HEK293 (cell line): Measurements from ENCODE around the gene NT5M.

Experiments used
- CTCF ChIA-PET: fragments of 350-600 bp; formaldehyde crosslinking; extraction: SDS; loops from one replicate; lab custom pipeline; 2021; ENCODE audit warnings: antibody characterized with exemption; lab: Yijun Ruan, JAX
- POLR2A ChIA-PET: fragments of 300-600 bp; formaldehyde crosslinking; extraction: SDS; loops from one replicate; lab custom pipeline; 2020; ENCODE audit warnings: antibody characterized with exemption, inconsistent platforms; lab: Yijun Ruan, JAX
- H3K27ac ChIP-seq: fragments of 200-500 bp; sonication (Bioruptor generic); 2 replicates; pipeline ENCODE4 v1.5.1; 2014; ENCODE audit warnings: low read depth, low read length, control low read depth, inconsistent platforms; ENCODE audit errors: extremely low read depth
- H3K36me3 ChIP-seq, 2 experiments: fragments of 200-500 bp in 1 of 2; sonication (Bioruptor generic) in 1 of 2; 1 replicate in 1 of 2; 2 replicates in 1 of 2; pipeline ENCODE4 v1.5.1; 2014 to 2017; ENCODE audit warnings: inconsistent platforms in 2 of 2, low read length in 2 of 2; ENCODE audit not compliant: control insufficient read depth in 2 of 2, insufficient read depth in 1 of 2
- H3K4me1 ChIP-seq: fragments of 200-500 bp; sonication (Bioruptor generic); 2 replicates; pipeline ENCODE4 v1.5.1; 2014; ENCODE audit warnings: mild to moderate bottlenecking, low read length, inconsistent platforms; ENCODE audit not compliant: control insufficient read depth, insufficient read depth
- H3K4me3 ChIP-seq: 2 replicates; pipeline ENCODE4 v1.5.1; 2011; ENCODE audit warnings: low read depth, mild to moderate bottlenecking, control low read depth, low read length, moderate library complexity
- H3K9me3 ChIP-seq: fragments of 200-500 bp; sonication (Bioruptor generic); 2 replicates; pipeline ENCODE4 v1.5.1; 2014; ENCODE audit warnings: low read depth, low read length, inconsistent platforms; ENCODE audit not compliant: control insufficient read depth, insufficient read depth
- FEZF1 ChIP-seq: fragments of 450-650 bp; formaldehyde crosslinking; IDR thresholded peaks from 2 replicates; pipeline ENCODE4 v1.5.1; 2016; ENCODE audit warnings: missing biosample characterization, missing genetic modification characterization
- IKZF3 ChIP-seq: fragments of 450-650 bp; IDR thresholded peaks from 2 replicates; pipeline ENCODE4 v1.5.0; 2018; ENCODE audit warnings: missing biosample characterization, mild to moderate bottlenecking, missing genetic modification characterization, moderate library complexity
- ZBTB1 ChIP-seq: fragments of 450-650 bp; formaldehyde crosslinking; IDR thresholded peaks from 2 replicates; pipeline ENCODE4 v1.5.1; 2016; ENCODE audit warnings: missing biosample characterization, missing genetic modification characterization
- ZBTB20 ChIP-seq: fragments of 450-650 bp; formaldehyde crosslinking; IDR thresholded peaks from 2 replicates; pipeline ENCODE4 v1.5.1; 2016; ENCODE audit warnings: missing biosample characterization, missing genetic modification characterization
- ZFP3 ChIP-seq: fragments of 450-650 bp; formaldehyde crosslinking; IDR thresholded peaks from 2 replicates; pipeline ENCODE4 v1.5.1; 2016; ENCODE audit warnings: low read depth, missing biosample characterization, missing genetic modification characterization
- ZNF184 ChIP-seq: fragments of 450-650 bp; IDR thresholded peaks from 2 replicates; pipeline ENCODE4 v1.5.1; 2018; ENCODE audit warnings: missing biosample characterization, mild to moderate bottlenecking, missing genetic modification characterization
- ZNF223 ChIP-seq: fragments of 450-650 bp; formaldehyde crosslinking; IDR thresholded peaks from 2 replicates; pipeline ENCODE4 v1.5.1; 2016; ENCODE audit warnings: missing biosample characterization, missing genetic modification characterization
- ZNF335 ChIP-seq: fragments of 450-650 bp; formaldehyde crosslinking; conservative IDR thresholded peaks from 2 replicates; pipeline ENCODE4 v1.5.1; 2016; ENCODE audit warnings: missing biosample characterization, missing genetic modification characterization
- ZNF341 ChIP-seq: fragments of 450-650 bp; formaldehyde crosslinking; IDR thresholded peaks from 2 replicates; pipeline ENCODE4; 2016; ENCODE audit warnings: low read depth, missing biosample characterization, missing genetic modification characterization
- ZNF561 ChIP-seq: fragments of 450-650 bp; IDR thresholded peaks from 2 replicates; pipeline ENCODE4 v1.5.1; 2018; ENCODE audit warnings: missing biosample characterization, missing genetic modification characterization, borderline replicate concordance
- ZNF600 ChIP-seq: fragments of 450-650 bp; formaldehyde crosslinking; IDR thresholded peaks from 2 replicates; pipeline ENCODE4 v1.5.1; 2016; ENCODE audit warnings: missing biosample characterization, missing genetic modification characterization
- ZNF654 ChIP-seq: fragments of 450-650 bp; formaldehyde crosslinking; IDR thresholded peaks from 2 replicates; pipeline ENCODE4 v1.5.1; 2016; ENCODE audit warnings: low read depth, missing biosample characterization, missing genetic modification characterization
- ZNF660 ChIP-seq: fragments of 450-650 bp; IDR thresholded peaks from 2 replicates; pipeline ENCODE4 v1.5.1; 2018; ENCODE audit warnings: missing biosample characterization, mild to moderate bottlenecking, missing genetic modification characterization
- ZNF670 ChIP-seq: fragments of 450-650 bp; formaldehyde crosslinking; IDR thresholded peaks from 2 replicates; pipeline ENCODE4 v1.5.1; 2016; ENCODE audit warnings: missing biosample characterization, missing genetic modification characterization, low read depth
- ZNF76 ChIP-seq: fragments of 450-650 bp; formaldehyde crosslinking; IDR thresholded peaks from 2 replicates; pipeline ENCODE4; 2016; ENCODE audit warnings: low read depth, missing biosample characterization, missing genetic modification characterization, borderline replicate concordance
- ZNF768 ChIP-seq: fragments of 450-650 bp; formaldehyde crosslinking; IDR thresholded peaks from 2 replicates; pipeline ENCODE4 v1.5.1; 2018; ENCODE audit warnings: missing biosample characterization, mild to moderate bottlenecking, missing genetic modification characterization
- ZSCAN30 ChIP-seq: fragments of 450-650 bp; IDR thresholded peaks from 2 replicates; pipeline ENCODE4 v1.5.1; 2018; ENCODE audit warnings: missing biosample characterization, mild to moderate bottlenecking, missing genetic modification characterization, moderate library complexity
- TF ChIP-seq, protein P1 (sequence below): fragments of 450-650 bp; formaldehyde crosslinking; IDR thresholded peaks from 2 replicates; pipeline ENCODE4 v1.5.1; 2017; ENCODE audit warnings: missing biosample characterization, missing genetic modification characterization
- TF ChIP-seq, protein P2 (sequence below): fragments of 450-650 bp; formaldehyde crosslinking; IDR thresholded peaks from 2 replicates; pipeline ENCODE4 v1.5.1; 2017; ENCODE audit warnings: missing biosample characterization, missing genetic modification characterization
- TF ChIP-seq, protein P3 (sequence below): fragments of 450-650 bp; formaldehyde crosslinking; IDR thresholded peaks from 2 replicates; pipeline ENCODE4 v1.5.1; 2016; ENCODE audit warnings: missing biosample characterization, missing genetic modification characterization
- TF ChIP-seq, protein P4 (sequence below): fragments of 450-650 bp; IDR thresholded peaks from 2 replicates; pipeline ENCODE4 v1.5.1; 2018; ENCODE audit warnings: missing biosample characterization, mild to moderate bottlenecking, missing genetic modification characterization
- TF ChIP-seq, protein P5 (sequence below): fragments of 450-650 bp; formaldehyde crosslinking; IDR thresholded peaks from 2 replicates; pipeline ENCODE4 v1.5.1; 2016; ENCODE audit warnings: missing biosample characterization, missing genetic modification characterization
- TF ChIP-seq, protein P6 (sequence below): fragments of 450-650 bp; formaldehyde crosslinking; IDR thresholded peaks from 2 replicates; pipeline ENCODE4 v1.5.1; 2016; ENCODE audit warnings: missing biosample characterization, missing genetic modification characterization
- TF ChIP-seq, protein P7 (sequence below): fragments of 450-650 bp; formaldehyde crosslinking; optimal IDR thresholded peaks from 2 replicates; pipeline ENCODE3; 2016; ENCODE audit warnings: missing biosample characterization, mild to moderate bottlenecking, missing genetic modification characterization

NT5M gene

DNA sequence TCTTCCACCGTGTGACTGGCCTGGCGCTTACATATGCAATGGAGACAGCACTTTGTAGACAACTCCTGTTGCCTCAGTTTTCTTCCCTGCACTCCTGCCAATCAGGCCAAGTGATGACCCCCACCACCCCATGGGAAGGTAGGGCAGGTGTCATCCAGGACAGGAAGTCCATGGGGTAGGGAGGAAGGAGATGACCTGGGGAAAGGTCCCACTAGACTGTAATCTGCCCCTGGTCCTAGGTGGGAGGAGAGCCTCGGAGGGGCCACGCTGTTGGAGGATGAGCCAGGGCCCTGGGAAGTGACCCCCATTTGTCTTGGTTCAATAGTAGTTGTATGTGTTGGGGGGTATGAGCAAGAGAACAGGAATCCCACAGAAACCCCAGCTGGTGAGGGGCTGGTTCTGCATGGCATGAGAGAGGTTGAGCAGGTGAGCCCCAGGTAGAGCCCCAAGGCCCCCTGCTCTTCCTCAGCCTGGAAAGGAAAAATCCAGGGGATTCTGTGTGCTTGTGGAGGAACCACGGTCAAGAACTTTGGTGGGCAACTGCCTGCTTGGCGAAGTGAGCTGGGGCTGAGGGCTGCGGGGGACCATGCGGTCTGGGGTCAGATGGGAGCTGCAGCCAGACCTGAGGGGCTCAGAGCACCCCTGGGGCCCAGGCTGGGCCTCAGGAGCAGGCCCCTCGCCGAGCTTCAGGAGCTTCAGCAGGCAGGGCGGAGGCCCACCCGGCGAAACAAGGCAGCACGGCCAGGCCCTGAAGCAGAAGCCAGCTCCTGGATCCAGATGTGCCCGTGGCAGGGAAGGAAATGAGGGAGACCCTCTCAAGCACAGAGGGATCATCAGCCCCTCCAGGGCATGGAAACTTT lies 50.7 kb downstream of the NT5M start (continued):
- TF ChIP-seq, protein P1, sequence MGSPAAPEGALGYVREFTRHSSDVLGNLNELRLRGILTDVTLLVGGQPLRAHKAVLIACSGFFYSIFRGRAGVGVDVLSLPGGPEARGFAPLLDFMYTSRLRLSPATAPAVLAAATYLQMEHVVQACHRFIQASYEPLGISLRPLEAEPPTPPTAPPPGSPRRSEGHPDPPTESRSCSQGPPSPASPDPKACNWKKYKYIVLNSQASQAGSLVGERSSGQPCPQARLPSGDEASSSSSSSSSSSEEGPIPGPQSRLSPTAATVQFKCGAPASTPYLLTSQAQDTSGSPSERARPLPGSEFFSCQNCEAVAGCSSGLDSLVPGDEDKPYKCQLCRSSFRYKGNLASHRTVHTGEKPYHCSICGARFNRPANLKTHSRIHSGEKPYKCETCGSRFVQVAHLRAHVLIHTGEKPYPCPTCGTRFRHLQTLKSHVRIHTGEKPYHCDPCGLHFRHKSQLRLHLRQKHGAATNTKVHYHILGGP (tag by site-specific recombination), result no peak
- TF ChIP-seq ZNF600 (tag by site-specific recombination), result no peak
- TF ChIP-seq ZNF184 (tag by site-specific recombination), result no peak

DNA sequence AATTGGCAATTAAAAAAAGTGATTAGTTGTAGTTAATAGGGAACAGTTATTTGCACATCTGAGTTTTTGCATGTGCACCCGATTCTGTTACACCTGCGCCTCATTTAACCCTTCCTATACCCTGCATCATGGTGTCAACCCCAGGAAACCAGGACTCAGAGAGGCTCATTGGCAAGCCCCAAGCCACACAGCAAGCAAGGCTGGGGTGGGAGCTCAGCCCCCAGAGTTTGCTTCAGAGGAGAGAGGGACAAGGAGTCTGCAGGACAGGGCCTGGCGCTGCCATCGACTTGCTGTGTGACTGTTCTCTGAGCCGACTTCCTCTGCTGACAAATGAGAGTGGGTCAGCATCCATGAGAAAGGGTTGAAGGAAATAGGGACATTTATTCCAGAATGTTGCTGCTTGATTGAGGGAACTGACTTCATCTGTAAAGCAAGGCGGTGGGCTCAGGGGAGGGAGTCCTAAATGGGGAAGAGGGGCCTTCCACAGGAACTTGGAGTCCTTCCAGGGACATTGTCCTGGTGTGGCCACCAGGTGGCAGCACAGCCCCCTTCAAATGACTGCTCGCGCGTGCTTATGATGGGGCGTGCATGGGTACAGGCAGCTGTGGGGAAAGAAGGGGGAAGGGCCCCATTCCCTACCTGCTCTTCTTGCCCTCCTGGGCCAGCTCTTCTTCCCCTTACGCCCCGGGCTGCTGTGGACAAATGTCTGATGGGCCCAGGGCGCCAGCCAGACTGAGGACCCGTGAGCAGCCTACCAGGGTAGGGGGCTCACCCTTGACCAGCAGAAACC lies 51.6 kb downstream of the NT5M start:
- POLR2A ChIA-PET, result interaction anchor here (1.2 kb wide), 2 partner anchors 141 to 236 kb away, joined by 4 to 5 read pairs; partner anchors contain the start of genes PEMT and RASD1
- H3K36me3 ChIP-seq, result no peaks in the 10 kb centered on the region
- no peak overlapping the region for H3K27ac ChIP-seq
- H3K4me3 ChIP-seq, result no peak overlapping the region
- CTCF ChIA-PET, result interaction anchor here (0.6 to 7.0 kb wide), 70 partner anchors 10 to 694 kb away, joined by 3 to 161 read pairs (median 4); partner anchors contain the start of genes ATPAF2, GID4, PEMT and RAI1
- no peaks in the 10 kb centered on the region for H3K4me1 ChIP-seq
- H3K9me3 ChIP-seq, result no peaks in the 10 kb centered on the region
- TF ChIP-seq ZNF76, result no peak; the same call in 1 of the 2 replicates
- peak; percentile 86 for TF ChIP-seq ZNF654 (tag by site-specific recombination)
- peak; percentile 43 for TF ChIP-seq ZNF335 (tag by site-specific recombination)
- 0 out of 2 replicates have a peak, but pooled peaks have one; percentile 29 for TF ChIP-seq ZNF660 (tag by site-specific recombination)
- TF ChIP-seq, protein P2, sequence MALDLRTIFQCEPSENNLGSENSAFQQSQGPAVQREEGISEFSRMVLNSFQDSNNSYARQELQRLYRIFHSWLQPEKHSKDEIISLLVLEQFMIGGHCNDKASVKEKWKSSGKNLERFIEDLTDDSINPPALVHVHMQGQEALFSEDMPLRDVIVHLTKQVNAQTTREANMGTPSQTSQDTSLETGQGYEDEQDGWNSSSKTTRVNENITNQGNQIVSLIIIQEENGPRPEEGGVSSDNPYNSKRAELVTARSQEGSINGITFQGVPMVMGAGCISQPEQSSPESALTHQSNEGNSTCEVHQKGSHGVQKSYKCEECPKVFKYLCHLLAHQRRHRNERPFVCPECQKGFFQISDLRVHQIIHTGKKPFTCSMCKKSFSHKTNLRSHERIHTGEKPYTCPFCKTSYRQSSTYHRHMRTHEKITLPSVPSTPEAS (tag by site-specific recombination), result no peak
- TF ChIP-seq ZNF600 (tag by site-specific recombination), result 0 out of 2 replicates have a peak, but pooled peaks have one; percentile 14
- no peak for TF ChIP-seq ZNF670 (tag by site-specific recombination)
- TF ChIP-seq, protein P3, sequence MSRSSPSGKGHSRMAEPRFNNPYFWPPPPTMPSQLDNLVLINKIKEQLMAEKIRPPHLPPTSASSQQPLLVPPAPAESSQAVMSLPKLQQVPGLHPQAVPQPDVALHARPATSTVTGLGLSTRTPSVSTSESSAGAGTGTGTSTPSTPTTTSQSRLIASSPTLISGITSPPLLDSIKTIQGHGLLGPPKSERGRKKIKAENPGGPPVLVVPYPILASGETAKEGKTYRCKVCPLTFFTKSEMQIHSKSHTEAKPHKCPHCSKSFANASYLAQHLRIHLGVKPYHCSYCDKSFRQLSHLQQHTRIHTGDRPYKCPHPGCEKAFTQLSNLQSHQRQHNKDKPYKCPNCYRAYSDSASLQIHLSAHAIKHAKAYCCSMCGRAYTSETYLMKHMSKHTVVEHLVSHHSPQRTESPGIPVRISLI (tag by site-specific recombination), result no peak
- TF ChIP-seq FEZF1, result no peak
- no peak for TF ChIP-seq ZBTB1 (tag by site-specific recombination)
- TF ChIP-seq ZNF341 (tag by site-specific recombination), result peak; percentile 53
- TF ChIP-seq ZNF768 (tag by site-specific recombination), result 0 out of 2 replicates have a peak, but pooled peaks have one; percentile 37
- TF ChIP-seq, protein P4, sequence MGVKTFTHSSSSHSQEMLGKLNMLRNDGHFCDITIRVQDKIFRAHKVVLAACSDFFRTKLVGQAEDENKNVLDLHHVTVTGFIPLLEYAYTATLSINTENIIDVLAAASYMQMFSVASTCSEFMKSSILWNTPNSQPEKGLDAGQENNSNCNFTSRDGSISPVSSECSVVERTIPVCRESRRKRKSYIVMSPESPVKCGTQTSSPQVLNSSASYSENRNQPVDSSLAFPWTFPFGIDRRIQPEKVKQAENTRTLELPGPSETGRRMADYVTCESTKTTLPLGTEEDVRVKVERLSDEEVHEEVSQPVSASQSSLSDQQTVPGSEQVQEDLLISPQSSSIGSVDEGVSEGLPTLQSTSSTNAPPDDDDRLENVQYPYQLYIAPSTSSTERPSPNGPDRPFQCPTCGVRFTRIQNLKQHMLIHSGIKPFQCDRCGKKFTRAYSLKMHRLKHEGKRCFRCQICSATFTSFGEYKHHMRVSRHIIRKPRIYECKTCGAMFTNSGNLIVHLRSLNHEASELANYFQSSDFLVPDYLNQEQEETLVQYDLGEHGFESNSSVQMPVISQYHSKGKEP (tag by site-specific recombination), result no peak
- TF ChIP-seq ZBTB20 (tag by site-specific recombination), result 0 out of 2 replicates have a peak, but pooled peaks have one; percentile 15
- no peak for TF ChIP-seq ZNF561 (tag by site-specific recombination)
- TF ChIP-seq, protein P5, sequence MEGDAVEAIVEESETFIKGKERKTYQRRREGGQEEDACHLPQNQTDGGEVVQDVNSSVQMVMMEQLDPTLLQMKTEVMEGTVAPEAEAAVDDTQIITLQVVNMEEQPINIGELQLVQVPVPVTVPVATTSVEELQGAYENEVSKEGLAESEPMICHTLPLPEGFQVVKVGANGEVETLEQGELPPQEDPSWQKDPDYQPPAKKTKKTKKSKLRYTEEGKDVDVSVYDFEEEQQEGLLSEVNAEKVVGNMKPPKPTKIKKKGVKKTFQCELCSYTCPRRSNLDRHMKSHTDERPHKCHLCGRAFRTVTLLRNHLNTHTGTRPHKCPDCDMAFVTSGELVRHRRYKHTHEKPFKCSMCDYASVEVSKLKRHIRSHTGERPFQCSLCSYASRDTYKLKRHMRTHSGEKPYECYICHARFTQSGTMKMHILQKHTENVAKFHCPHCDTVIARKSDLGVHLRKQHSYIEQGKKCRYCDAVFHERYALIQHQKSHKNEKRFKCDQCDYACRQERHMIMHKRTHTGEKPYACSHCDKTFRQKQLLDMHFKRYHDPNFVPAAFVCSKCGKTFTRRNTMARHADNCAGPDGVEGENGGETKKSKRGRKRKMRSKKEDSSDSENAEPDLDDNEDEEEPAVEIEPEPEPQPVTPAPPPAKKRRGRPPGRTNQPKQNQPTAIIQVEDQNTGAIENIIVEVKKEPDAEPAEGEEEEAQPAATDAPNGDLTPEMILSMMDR, result peak; percentile 81
- TF ChIP-seq ZNF223 (tag by site-specific recombination), result peak; percentile 52; the same call in 1 of the 2 replicates
- TF ChIP-seq, protein P6, sequence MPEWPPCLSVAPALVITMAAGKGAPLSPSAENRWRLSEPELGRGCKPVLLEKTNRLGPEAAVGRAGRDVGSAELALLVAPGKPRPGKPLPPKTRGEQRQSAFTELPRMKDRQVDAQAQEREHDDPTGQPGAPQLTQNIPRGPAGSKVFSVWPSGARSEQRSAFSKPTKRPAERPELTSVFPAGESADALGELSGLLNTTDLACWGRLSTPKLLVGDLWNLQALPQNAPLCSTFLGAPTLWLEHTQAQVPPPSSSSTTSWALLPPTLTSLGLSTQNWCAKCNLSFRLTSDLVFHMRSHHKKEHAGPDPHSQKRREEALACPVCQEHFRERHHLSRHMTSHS, result no peak
- TF ChIP-seq, protein P7, sequence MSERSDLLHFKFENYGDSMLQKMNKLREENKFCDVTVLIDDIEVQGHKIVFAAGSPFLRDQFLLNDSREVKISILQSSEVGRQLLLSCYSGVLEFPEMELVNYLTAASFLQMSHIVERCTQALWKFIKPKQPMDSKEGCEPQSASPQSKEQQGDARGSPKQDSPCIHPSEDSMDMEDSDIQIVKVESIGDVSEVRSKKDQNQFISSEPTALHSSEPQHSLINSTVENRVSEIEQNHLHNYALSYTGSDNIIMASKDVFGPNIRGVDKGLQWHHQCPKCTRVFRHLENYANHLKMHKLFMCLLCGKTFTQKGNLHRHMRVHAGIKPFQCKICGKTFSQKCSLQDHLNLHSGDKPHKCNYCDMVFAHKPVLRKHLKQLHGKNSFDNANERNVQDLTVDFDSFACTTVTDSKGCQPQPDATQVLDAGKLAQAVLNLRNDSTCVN, result peak; percentile 60
- TF ChIP-seq ZSCAN30 (tag by site-specific recombination), result peak; percentile 73
- TF ChIP-seq ZFP3, result no peak
- no peak for TF ChIP-seq IKZF3
